ENCODE measurements around the gene HBQ1.
"Not testable (repeated sequence)": the region's sequence is repeated elsewhere in the genome, so short reads cannot be mapped to it uniquely, and the experiment has no call there.

The HBQ1 gene

GRCh38 chr16:200388-200787, 20.1 kb downstream of the HBQ1 start:
- DNase-seq: peak; percentile 49
- in situ Hi-C loops (cut with HindIII; ENCODE audit: low pct_ligation_motif_present, low sequenced_read_pairs): no loop called here
- H3K36me3 ChIP-seq (replicated peaks): peaks cover 77% of the 10 kb centered on the region

GRCh38 chr16:203246-203645, 23.0 kb downstream of the HBQ1 start:
- Histone ChIP-seq H3K27me3 (replicated peaks) (no peaks in the 10 kb centered on the region), H3K27ac (no peak overlapping the region), H3K4me3 (ENCODE audit: low read depth, low read length) (no peak overlapping the region), H3K36me3 (replicated peaks) (peaks cover 80% of the 10 kb centered on the region)
- no peak for DNase-seq
- TF ChIP-seq CTCF (IDR thresholded peaks at IDR 0.05; ENCODE audit: low read depth, low read length, missing control alignments): no peak
- in situ Hi-C loops (cut with HindIII; ENCODE audit: low pct_ligation_motif_present, low sequenced_read_pairs): no loop called here

More at GRCh38 chr16:200388-200787, 20.1 kb downstream of the HBQ1 start:
- H3K4me3 ChIP-seq (ENCODE audit: low read depth, low read length): no peak overlapping the region
- H3K27me3 ChIP-seq (replicated peaks): no peaks in the 10 kb centered on the region
- peak overlapping the region; percentile 11 for H3K27ac ChIP-seq
- TF ChIP-seq CTCF (IDR thresholded peaks at IDR 0.05; ENCODE audit: low read depth, low read length, missing control alignments): no peak

GRCh38 chr16:204046-204445, 23.8 kb downstream of the HBQ1 start:
- in situ Hi-C loops (cut with HindIII; ENCODE audit: low pct_ligation_motif_present, low sequenced_read_pairs); H3K27me3 ChIP-seq (replicated peaks); H3K4me3 ChIP-seq (ENCODE audit: low read depth, low read length); H3K27ac ChIP-seq; DNase-seq: not testable (repeated sequence)
- H3K36me3 ChIP-seq (replicated peaks): peaks cover 79% of the 10 kb centered on the region

- H3K4me3 ChIP-seq (ENCODE audit: low read depth, low read length); in situ Hi-C loops (cut with HindIII; ENCODE audit: low pct_ligation_motif_present, low sequenced_read_pairs); H3K27ac ChIP-seq; DNase-seq; H3K27me3 ChIP-seq (replicated peaks): not testable (repeated sequence)
- H3K36me3 ChIP-seq (replicated peaks): peaks cover 85% of the 10 kb centered on the region
These were observed 29.1 kb downstream of the HBQ1 start for GRCh38 chr16:209359-209758.

- H3K4me3 ChIP-seq (ENCODE audit: low read depth, low read length); in situ Hi-C loops (cut with HindIII; ENCODE audit: low pct_ligation_motif_present, low sequenced_read_pairs); H3K27me3 ChIP-seq (replicated peaks); DNase-seq; H3K27ac ChIP-seq: not testable (repeated sequence)
- H3K36me3 ChIP-seq (replicated peaks): peaks cover 75% of the 10 kb centered on the region
These were observed 31.4 kb downstream of the HBQ1 start for GRCh38 chr16:211631-212180.

GRCh38 chr16:212999-213398, 32.7 kb downstream of the HBQ1 start:
- H3K27me3 ChIP-seq (replicated peaks): no peaks in the 10 kb centered on the region
- in situ Hi-C loops (cut with HindIII; ENCODE audit: low pct_ligation_motif_present, low sequenced_read_pairs): no loop called here
- peak; percentile 24 for DNase-seq
- no peak overlapping the region for H3K4me3 ChIP-seq (ENCODE audit: low read depth, low read length)
- H3K36me3 ChIP-seq (replicated peaks): peaks cover 74% of the 10 kb centered on the region
- no peak overlapping the region for H3K27ac ChIP-seq
- no peak for TF ChIP-seq CTCF (IDR thresholded peaks at IDR 0.05; ENCODE audit: low read depth, low read length, missing control alignments)

- no peak overlapping the region for H3K4me3 ChIP-seq (ENCODE audit: low read depth, low read length)
- H3K27ac ChIP-seq: no peak overlapping the region
- peaks cover 77% of the 10 kb centered on the region for H3K36me3 ChIP-seq (replicated peaks)
- in situ Hi-C loops (cut with HindIII; ENCODE audit: low pct_ligation_motif_present, low sequenced_read_pairs): no loop called here
- no peak for TF ChIP-seq CTCF (IDR thresholded peaks at IDR 0.05; ENCODE audit: low read depth, low read length, missing control alignments)
- DNase-seq: no peak
- H3K27me3 ChIP-seq (replicated peaks): no peaks in the 10 kb centered on the region
These were observed 39.8 kb downstream of the HBQ1 start for GRCh38 chr16:220021-220420.

Measured in brain microvascular endothelial cell (primary cell).